ENCODE results near the gene SLC16A12.
A peak's percentile ranks its signal among the peaks of the same experiment; 100 is the strongest.

SLC16A12 gene

GRCh38 chr10:89574368-89574767, 39.0 kb upstream of the SLC16A12 start:
- DNase-seq (ENCODE audit: low read depth), result no peak
- H3K4me3 ChIP-seq (ENCODE audit: low read depth, low read length), result no peak overlapping the region
- TF ChIP-seq CTCF (IDR thresholded peaks at IDR 0.05; ENCODE audit: control insufficient read depth, extremely low read depth, insufficient read depth), result no peak

GRCh38 chr10:89567576-89568245, 32.3 kb upstream of the SLC16A12 start:
- DNase-seq (ENCODE audit: low read depth), result no peak
- no peak overlapping the region for H3K4me3 ChIP-seq (ENCODE audit: low read depth, low read length)
- TF ChIP-seq CTCF (IDR thresholded peaks at IDR 0.05; ENCODE audit: control insufficient read depth, extremely low read depth, insufficient read depth), result no peak

- H3K4me3 ChIP-seq (ENCODE audit: low read depth, low read length), result no peak overlapping the region
- DNase-seq (ENCODE audit: low read depth), result no peak
- no peak for TF ChIP-seq CTCF (IDR thresholded peaks at IDR 0.05; ENCODE audit: control insufficient read depth, extremely low read depth, insufficient read depth)
Measured at GRCh38 chr10:89566992-89567391, 31.6 kb upstream of the SLC16A12 start.

- DNase-seq (ENCODE audit: low read depth), result no peak
- no peak overlapping the region for H3K4me3 ChIP-seq (ENCODE audit: low read depth, low read length)
- TF ChIP-seq CTCF (IDR thresholded peaks at IDR 0.05; ENCODE audit: control insufficient read depth, extremely low read depth, insufficient read depth), result no peak
Measured at GRCh38 chr10:89566095-89566950, 30.9 kb upstream of the SLC16A12 start.

GRCh38 chr10:89565180-89565579, 29.8 kb upstream of the SLC16A12 start:
- H3K4me3 ChIP-seq (ENCODE audit: low read depth, low read length), result no peak overlapping the region
- no peak for TF ChIP-seq CTCF (IDR thresholded peaks at IDR 0.05; ENCODE audit: control insufficient read depth, extremely low read depth, insufficient read depth)
- DNase-seq (ENCODE audit: low read depth), result no peak

GRCh38 chr10:89563861-89564478, 28.6 kb upstream of the SLC16A12 start:
- peak; percentile 77 for TF ChIP-seq CTCF (IDR thresholded peaks at IDR 0.05; ENCODE audit: control insufficient read depth, extremely low read depth, insufficient read depth)
- peak; percentile 19 for DNase-seq (ENCODE audit: low read depth)
- no peak overlapping the region for H3K4me3 ChIP-seq (ENCODE audit: low read depth, low read length)

Measured in LNCaP clone FGC (cell line).